PC-3 (cell line): Measurements from ENCODE around the gene MADCAM1.

ENCODE experiments used
- EZH2 ChIP-seq: fragments of 300-600 bp; sonication (generic); IDR thresholded peaks from one replicate; pipeline ENCODE4 v1.6.1; 2017; ENCODE audit warnings: antibody characterized with exemption, mild to moderate bottlenecking, low read length; ENCODE audit not compliant: unreplicated experiment
- EZH2phosphoT487 ChIP-seq: fragments of 300-600 bp; sonication (generic); IDR thresholded peaks from 2 replicates; pipeline ENCODE4 v1.6.1; 2018; ENCODE audit warnings: mild to moderate bottlenecking, antibody characterized with exemption, low read length, borderline replicate concordance
- TF ChIP-seq, protein P1 (sequence below): fragments of 300-600 bp; sonication (generic); conservative IDR thresholded peaks from 2 replicates; pipeline ENCODE4 v1.5.1; 2017; ENCODE audit warnings: antibody characterized with exemption, low read depth, mild to moderate bottlenecking, low read length

DNA sequence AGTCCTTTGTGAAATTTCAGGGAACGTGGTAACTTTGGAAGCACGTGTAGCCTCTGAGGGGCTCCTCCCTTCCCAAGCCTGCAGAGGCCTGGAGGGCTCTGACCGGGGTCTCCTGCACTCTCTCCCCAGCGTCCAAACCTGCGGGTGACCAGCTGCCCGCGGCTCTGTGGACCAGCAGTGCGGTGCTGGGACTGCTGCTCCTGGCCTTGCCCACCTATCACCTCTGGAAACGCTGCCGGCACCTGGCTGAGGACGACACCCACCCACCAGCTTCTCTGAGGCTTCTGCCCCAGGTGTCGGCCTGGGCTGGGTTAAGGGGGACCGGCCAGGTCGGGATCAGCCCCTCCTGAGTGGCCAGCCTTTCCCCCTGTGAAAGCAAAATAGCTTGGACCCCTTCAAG, 8.3 kb downstream of the MADCAM1 start:
- TF ChIP-seq, protein P1, sequence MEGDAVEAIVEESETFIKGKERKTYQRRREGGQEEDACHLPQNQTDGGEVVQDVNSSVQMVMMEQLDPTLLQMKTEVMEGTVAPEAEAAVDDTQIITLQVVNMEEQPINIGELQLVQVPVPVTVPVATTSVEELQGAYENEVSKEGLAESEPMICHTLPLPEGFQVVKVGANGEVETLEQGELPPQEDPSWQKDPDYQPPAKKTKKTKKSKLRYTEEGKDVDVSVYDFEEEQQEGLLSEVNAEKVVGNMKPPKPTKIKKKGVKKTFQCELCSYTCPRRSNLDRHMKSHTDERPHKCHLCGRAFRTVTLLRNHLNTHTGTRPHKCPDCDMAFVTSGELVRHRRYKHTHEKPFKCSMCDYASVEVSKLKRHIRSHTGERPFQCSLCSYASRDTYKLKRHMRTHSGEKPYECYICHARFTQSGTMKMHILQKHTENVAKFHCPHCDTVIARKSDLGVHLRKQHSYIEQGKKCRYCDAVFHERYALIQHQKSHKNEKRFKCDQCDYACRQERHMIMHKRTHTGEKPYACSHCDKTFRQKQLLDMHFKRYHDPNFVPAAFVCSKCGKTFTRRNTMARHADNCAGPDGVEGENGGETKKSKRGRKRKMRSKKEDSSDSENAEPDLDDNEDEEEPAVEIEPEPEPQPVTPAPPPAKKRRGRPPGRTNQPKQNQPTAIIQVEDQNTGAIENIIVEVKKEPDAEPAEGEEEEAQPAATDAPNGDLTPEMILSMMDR: no peak
- TF ChIP-seq EZH2: no peak
- no peak for TF ChIP-seq EZH2phosphoT487
